ENCODE measurements around the gene SSH3. TPM values are rescaled to one million over a fixed set of nuclear protein-coding genes. Genes with fewer than 3 reads are reported as not detected.

The SSH3 gene
- polyA plus RNA-seq, 1 donor from 2014 or later: 0.89 TPM

DNA sequence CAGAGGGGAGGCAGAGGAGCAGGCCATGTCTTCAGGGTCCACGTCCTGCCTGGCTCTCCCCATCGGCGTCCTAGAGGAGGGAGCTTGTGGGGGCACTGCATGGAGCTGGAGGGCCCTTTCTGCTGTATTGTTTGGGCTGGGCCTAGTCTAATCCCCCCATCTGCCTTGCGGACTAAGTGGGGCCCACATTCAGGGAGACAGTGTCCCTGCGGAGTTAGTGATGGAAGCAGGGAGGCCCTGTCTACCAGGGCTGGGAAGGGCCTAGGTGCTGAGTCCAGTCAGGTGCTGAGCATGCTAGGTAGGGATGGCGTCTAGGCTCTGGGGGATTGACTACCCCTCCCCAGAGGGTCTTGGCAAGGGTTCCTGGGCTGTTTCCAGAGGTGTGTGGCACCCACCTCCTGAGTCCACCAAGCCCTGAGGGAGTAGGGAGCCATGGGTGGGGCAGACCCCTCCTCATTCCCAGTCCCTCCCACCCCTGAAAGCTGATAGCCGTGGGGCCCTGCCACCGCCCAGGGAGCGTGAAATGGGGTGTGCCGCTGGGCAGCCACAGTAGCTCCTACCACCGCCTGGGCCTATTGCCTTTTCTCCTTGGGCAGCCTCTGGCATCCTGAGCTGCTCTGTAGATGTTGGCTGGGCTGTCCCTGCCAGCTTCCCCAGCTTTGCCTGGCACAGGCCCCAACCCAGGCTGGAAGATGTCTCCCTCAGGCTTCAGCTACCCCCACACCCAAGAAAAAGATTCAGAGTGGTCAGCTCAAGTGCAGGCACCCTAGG, 51.9 kb downstream of the SSH3 start:
- H3K9ac ChIP-seq (ENCODE audit: low read length): no peak overlapping the region
- TF ChIP-seq POLR2AphosphoS5 (IDR thresholded peaks at IDR 0.05): no peak
- H3K4me2 ChIP-seq (ENCODE audit: low read length): no peak overlapping the region
- H3K27ac ChIP-seq (ENCODE audit: low read length): no peak overlapping the region
- no peaks in the 10 kb centered on the region for H3K9me2 ChIP-seq (ENCODE audit: insufficient read depth, low read length)
- H3K9me3 ChIP-seq (ENCODE audit: low read length): no peaks in the 10 kb centered on the region
- no peak overlapping the region for H3K4me3 ChIP-seq (ENCODE audit: low read length)
- H3K36me3 ChIP-seq (ENCODE audit: insufficient read depth, low read length): no peaks in the 10 kb centered on the region
- H3K79me2 ChIP-seq (replicated peaks; ENCODE audit: insufficient read depth, low read length): no peaks in the 10 kb centered on the region
- H3F3A ChIP-seq (ENCODE audit: insufficient read depth, low read length, poor library complexity, severe bottlenecking): no peaks in the 10 kb centered on the region
- H2AFZ ChIP-seq (ENCODE audit: low read depth, low read length): no peak overlapping the region
- H3K27me3 ChIP-seq (ENCODE audit: insufficient read depth, low read depth, low read length): no peaks in the 10 kb centered on the region
- no peaks in the 10 kb centered on the region for H4K20me1 ChIP-seq (ENCODE audit: insufficient read depth)

DNA sequence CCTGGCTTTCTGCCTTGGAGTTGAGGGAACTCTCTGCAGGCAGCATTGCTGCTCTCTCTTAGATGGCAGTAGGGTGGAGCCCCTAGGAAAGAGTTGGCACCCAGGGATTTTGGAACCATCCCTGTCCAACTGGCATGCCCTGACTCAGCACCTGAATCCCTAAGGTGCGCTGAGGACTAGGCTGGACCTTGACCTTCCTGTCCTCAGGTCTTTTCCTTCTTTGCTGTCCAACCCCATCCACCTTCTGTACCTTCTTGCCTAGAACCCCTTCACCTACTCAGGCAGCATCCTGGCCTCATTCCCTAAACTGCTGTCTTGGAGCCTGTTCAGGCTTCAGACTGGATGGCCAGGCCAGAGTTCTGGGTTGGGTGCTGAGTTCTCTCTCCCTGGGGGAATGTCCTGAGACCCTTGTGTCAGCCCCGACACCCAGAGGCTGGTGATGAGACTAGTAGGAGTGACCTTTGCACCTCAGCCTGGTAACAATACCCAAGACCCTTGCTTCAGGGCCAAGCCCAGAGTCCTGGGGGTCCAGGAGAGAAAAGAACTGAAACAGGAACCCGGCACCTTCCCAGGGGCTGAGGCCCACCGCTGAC, 52.6 kb downstream of the SSH3 start:
- H3K79me2 ChIP-seq (replicated peaks; ENCODE audit: insufficient read depth, low read length): no peaks in the 10 kb centered on the region
- TF ChIP-seq SMC3 (conservative IDR thresholded peaks at IDR 0.05; ENCODE audit: poor library complexity) (no peak), POLR2AphosphoS5 (IDR thresholded peaks at IDR 0.05) (no peak), MXI1 (conservative IDR thresholded peaks at IDR 0.05; ENCODE audit: poor library complexity, severe bottlenecking) (no peak), RAD21 (conservative IDR thresholded peaks at IDR 0.05) (no peak), EP300 (conservative IDR thresholded peaks at IDR 0.05; ENCODE audit: poor library complexity, severe bottlenecking) (no peak), EZH2 (IDR thresholded peaks at IDR 0.05; ENCODE audit: borderline replicate concordance, insufficient read depth, low read length, poor library complexity, severe bottlenecking) (no peak), TAF1 (IDR thresholded peaks at IDR 0.05; ENCODE audit: low read depth) (no peak)
- TF ChIP-seq, protein P1, sequence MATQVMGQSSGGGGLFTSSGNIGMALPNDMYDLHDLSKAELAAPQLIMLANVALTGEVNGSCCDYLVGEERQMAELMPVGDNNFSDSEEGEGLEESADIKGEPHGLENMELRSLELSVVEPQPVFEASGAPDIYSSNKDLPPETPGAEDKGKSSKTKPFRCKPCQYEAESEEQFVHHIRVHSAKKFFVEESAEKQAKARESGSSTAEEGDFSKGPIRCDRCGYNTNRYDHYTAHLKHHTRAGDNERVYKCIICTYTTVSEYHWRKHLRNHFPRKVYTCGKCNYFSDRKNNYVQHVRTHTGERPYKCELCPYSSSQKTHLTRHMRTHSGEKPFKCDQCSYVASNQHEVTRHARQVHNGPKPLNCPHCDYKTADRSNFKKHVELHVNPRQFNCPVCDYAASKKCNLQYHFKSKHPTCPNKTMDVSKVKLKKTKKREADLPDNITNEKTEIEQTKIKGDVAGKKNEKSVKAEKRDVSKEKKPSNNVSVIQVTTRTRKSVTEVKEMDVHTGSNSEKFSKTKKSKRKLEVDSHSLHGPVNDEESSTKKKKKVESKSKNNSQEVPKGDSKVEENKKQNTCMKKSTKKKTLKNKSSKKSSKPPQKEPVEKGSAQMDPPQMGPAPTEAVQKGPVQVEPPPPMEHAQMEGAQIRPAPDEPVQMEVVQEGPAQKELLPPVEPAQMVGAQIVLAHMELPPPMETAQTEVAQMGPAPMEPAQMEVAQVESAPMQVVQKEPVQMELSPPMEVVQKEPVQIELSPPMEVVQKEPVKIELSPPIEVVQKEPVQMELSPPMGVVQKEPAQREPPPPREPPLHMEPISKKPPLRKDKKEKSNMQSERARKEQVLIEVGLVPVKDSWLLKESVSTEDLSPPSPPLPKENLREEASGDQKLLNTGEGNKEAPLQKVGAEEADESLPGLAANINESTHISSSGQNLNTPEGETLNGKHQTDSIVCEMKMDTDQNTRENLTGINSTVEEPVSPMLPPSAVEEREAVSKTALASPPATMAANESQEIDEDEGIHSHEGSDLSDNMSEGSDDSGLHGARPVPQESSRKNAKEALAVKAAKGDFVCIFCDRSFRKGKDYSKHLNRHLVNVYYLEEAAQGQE (IDR thresholded peaks at IDR 0.05; ENCODE audit: borderline replicate concordance): no peak
- TF ChIP-seq, protein P2, sequence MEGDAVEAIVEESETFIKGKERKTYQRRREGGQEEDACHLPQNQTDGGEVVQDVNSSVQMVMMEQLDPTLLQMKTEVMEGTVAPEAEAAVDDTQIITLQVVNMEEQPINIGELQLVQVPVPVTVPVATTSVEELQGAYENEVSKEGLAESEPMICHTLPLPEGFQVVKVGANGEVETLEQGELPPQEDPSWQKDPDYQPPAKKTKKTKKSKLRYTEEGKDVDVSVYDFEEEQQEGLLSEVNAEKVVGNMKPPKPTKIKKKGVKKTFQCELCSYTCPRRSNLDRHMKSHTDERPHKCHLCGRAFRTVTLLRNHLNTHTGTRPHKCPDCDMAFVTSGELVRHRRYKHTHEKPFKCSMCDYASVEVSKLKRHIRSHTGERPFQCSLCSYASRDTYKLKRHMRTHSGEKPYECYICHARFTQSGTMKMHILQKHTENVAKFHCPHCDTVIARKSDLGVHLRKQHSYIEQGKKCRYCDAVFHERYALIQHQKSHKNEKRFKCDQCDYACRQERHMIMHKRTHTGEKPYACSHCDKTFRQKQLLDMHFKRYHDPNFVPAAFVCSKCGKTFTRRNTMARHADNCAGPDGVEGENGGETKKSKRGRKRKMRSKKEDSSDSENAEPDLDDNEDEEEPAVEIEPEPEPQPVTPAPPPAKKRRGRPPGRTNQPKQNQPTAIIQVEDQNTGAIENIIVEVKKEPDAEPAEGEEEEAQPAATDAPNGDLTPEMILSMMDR (IDR thresholded peaks at IDR 0.05; ENCODE audit: poor library complexity, severe bottlenecking): no peak
- H3K4me2 ChIP-seq (ENCODE audit: low read length): no peak overlapping the region
- H3K4me3 ChIP-seq (ENCODE audit: low read length): no peak overlapping the region
- H3K9me2 ChIP-seq (ENCODE audit: insufficient read depth, low read length): no peaks in the 10 kb centered on the region
- H3K27me3 ChIP-seq (ENCODE audit: insufficient read depth, low read depth, low read length): no peaks in the 10 kb centered on the region
- H3K27ac ChIP-seq (ENCODE audit: low read length): no peak overlapping the region
- no peaks in the 10 kb centered on the region for H3F3A ChIP-seq (ENCODE audit: insufficient read depth, low read length, poor library complexity, severe bottlenecking)
- no peaks in the 10 kb centered on the region for H4K20me1 ChIP-seq (ENCODE audit: insufficient read depth)
- H3K9ac ChIP-seq (ENCODE audit: low read length): no peak overlapping the region
- H3K9me3 ChIP-seq (ENCODE audit: low read length): no peaks in the 10 kb centered on the region
- no peaks in the 10 kb centered on the region for H3K36me3 ChIP-seq (ENCODE audit: insufficient read depth, low read length)
- no peak overlapping the region for H2AFZ ChIP-seq (ENCODE audit: low read depth, low read length)

Measured in neural cell (in vitro differentiated cells).